Measurements from ENCODE around the gene VARS2.

DNA sequence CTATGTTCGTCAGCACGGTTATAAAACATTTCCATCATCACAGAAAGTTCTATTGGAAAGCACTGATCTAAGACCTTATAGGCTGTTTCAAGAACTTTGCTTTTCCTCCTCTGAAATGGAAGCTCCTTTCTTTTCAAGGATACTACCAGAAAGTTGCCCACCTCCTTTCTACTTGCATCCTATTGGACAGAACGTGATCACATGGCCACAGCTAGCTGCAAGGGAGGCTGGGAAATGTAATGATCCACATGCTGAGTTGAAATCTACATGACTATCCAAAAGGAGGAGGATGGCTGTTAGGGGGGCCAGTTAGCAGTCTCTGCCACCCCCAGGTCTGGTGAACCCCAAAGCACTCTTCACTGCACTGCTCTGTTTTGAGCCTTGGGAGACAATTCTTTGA lies 14.6 kb downstream of the VARS2 start:
- TF ChIP-seq, protein P1, sequence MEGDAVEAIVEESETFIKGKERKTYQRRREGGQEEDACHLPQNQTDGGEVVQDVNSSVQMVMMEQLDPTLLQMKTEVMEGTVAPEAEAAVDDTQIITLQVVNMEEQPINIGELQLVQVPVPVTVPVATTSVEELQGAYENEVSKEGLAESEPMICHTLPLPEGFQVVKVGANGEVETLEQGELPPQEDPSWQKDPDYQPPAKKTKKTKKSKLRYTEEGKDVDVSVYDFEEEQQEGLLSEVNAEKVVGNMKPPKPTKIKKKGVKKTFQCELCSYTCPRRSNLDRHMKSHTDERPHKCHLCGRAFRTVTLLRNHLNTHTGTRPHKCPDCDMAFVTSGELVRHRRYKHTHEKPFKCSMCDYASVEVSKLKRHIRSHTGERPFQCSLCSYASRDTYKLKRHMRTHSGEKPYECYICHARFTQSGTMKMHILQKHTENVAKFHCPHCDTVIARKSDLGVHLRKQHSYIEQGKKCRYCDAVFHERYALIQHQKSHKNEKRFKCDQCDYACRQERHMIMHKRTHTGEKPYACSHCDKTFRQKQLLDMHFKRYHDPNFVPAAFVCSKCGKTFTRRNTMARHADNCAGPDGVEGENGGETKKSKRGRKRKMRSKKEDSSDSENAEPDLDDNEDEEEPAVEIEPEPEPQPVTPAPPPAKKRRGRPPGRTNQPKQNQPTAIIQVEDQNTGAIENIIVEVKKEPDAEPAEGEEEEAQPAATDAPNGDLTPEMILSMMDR (conservative IDR thresholded peaks at IDR 0.05 in 1 of 2, IDR thresholded peaks at IDR 0.05 in 1 of 2; ENCODE audit: extremely low read depth in 1 of 2, insufficient read depth in 1 of 2, low read depth in 1 of 2, low read length in 2 of 2), result no peak
- TF ChIP-seq EZH2 (IDR thresholded peaks at IDR 0.05; ENCODE audit: borderline replicate concordance, low read length), result no peak
